Stimulated activated naive CD4-positive, alpha-beta T cell treated with Interleukin-2 at 50 U/mL for 16 hours (primary cell): ENCODE measurements around the gene GNL1.
"Not testable (repeated sequence)": the region's sequence is repeated elsewhere in the genome, so short reads cannot be mapped to it uniquely, and the experiment has no call there.

Source experiments
- DNase-seq: peaks from one replicate; lab custom pipeline; 2025; lab: John Stamatoyannopoulos, UW

GNL1 gene

GRCh38 chr6:30495993-30496392 is 60.3 kb downstream of the GNL1 start:
- DNase-seq: no peak

- DNase-seq: not testable (repeated sequence)
Measured at GRCh38 chr6:30495060-30495459, 61.2 kb downstream of the GNL1 start.

- no peak for DNase-seq
Measured at GRCh38 chr6:30494291-30494861, 61.9 kb downstream of the GNL1 start.

GRCh38 chr6:30493643-30494250 is 62.5 kb downstream of the GNL1 start:
- no peak for DNase-seq

GRCh38 chr6:30491991-30492952 is 64.0 kb downstream of the GNL1 start:
- DNase-seq: no peak
